ENCODE results near the gene FTSJ3. TPM values are rescaled to one million over a fixed set of nuclear protein-coding genes. Genes with fewer than 3 reads are reported as not detected.
"Not testable (repeated sequence)": the region's sequence is repeated elsewhere in the genome, so short reads cannot be mapped to it uniquely, and the experiment has no call there.

FTSJ3 gene
- total RNA-seq, 1 donor from 2014 or later, result 29.8 TPM

- ATAC-seq (ENCODE audit: poor library complexity), result no peak
- intact Hi-C loops (cut with DNase I), result no loop called here
- DNase-seq, result no peak
Measured at GRCh38 chr17:63816123-63816522, 11.3 kb downstream of the FTSJ3 start.

- ATAC-seq (ENCODE audit: poor library complexity) (no peak), DNase-seq (no peak)
- intact Hi-C loops (cut with DNase I), result no loop called here
Measured at GRCh38 chr17:63809970-63810369, 17.5 kb downstream of the FTSJ3 start.

GRCh38 chr17:63805591-63805990, 21.9 kb downstream of the FTSJ3 start:
- intact Hi-C loops (cut with DNase I), result no loop called here
- no peak for DNase-seq

GRCh38 chr17:63804328-63804727, 23.1 kb downstream of the FTSJ3 start:
- ATAC-seq (ENCODE audit: poor library complexity) (no peak), DNase-seq (no peak)
- intact Hi-C loops (cut with DNase I), result no loop called here

More at GRCh38 chr17:63805591-63805990, 21.9 kb downstream of the FTSJ3 start:
- ATAC-seq (ENCODE audit: poor library complexity), result no peak

GRCh38 chr17:63800783-63801182, 26.7 kb downstream of the FTSJ3 start:
- DNase-seq, result no peak
- intact Hi-C loops (cut with DNase I), result no loop called here
- no peak for ATAC-seq (ENCODE audit: poor library complexity)

- ATAC-seq (ENCODE audit: poor library complexity) (no peak), DNase-seq (no peak)
- intact Hi-C loops (cut with DNase I), result no loop called here
Measured at GRCh38 chr17:63798572-63799106, 28.8 kb downstream of the FTSJ3 start.

- ATAC-seq (ENCODE audit: poor library complexity); DNase-seq; intact Hi-C loops (cut with DNase I): not testable (repeated sequence)
Measured at GRCh38 chr17:63796375-63796774, 31.1 kb downstream of the FTSJ3 start.

- ATAC-seq (ENCODE audit: poor library complexity) (no peak), DNase-seq (no peak)
- intact Hi-C loops (cut with DNase I), result no loop called here
Measured at GRCh38 chr17:63792055-63792729, 35.3 kb downstream of the FTSJ3 start.

GRCh38 chr17:63790057-63790456, 37.4 kb downstream of the FTSJ3 start:
- DNase-seq (no peak), ATAC-seq (ENCODE audit: poor library complexity) (no peak)
- intact Hi-C loops (cut with DNase I), result no loop called here

- ATAC-seq (ENCODE audit: poor library complexity), result no peak
- DNase-seq, result no peak
- intact Hi-C loops (cut with DNase I), result no loop called here
Measured at GRCh38 chr17:63786971-63787711, 40.3 kb downstream of the FTSJ3 start.

- no peak for ATAC-seq (ENCODE audit: poor library complexity)
- DNase-seq, result no peak
- intact Hi-C loops (cut with DNase I), result no loop called here
Measured at GRCh38 chr17:63786117-63786516, 41.3 kb downstream of the FTSJ3 start.

GRCh38 chr17:63785556-63785955, 41.9 kb downstream of the FTSJ3 start:
- ATAC-seq (ENCODE audit: poor library complexity) (no peak), DNase-seq (no peak)
- intact Hi-C loops (cut with DNase I), result no loop called here

GRCh38 chr17:63783522-63783921, 43.9 kb downstream of the FTSJ3 start:
- ATAC-seq (ENCODE audit: poor library complexity), result no peak
- no peak for DNase-seq
- intact Hi-C loops (cut with DNase I), result no loop called here

GRCh38 chr17:63780928-63781327, 46.5 kb downstream of the FTSJ3 start:
- DNase-seq, result no peak
- intact Hi-C loops (cut with DNase I), result no loop called here
- no peak for ATAC-seq (ENCODE audit: poor library complexity)

GRCh38 chr17:63780507-63780906, 47.0 kb downstream of the FTSJ3 start:
- ATAC-seq (ENCODE audit: poor library complexity) (no peak), DNase-seq (no peak)
- intact Hi-C loops (cut with DNase I), result no loop called here

GRCh38 chr17:63775420-63775819, 52.0 kb downstream of the FTSJ3 start:
- intact Hi-C loops (cut with DNase I), result no loop called here

GRCh38 chr17:63774969-63775265, 52.5 kb downstream of the FTSJ3 start:
- ATAC-seq (ENCODE audit: poor library complexity) (no peak), DNase-seq (no peak)
- intact Hi-C loops (cut with DNase I), result no loop called here

More at GRCh38 chr17:63775420-63775819, 52.0 kb downstream of the FTSJ3 start:
- DNase-seq (no peak), ATAC-seq (ENCODE audit: poor library complexity) (no peak)

GRCh38 chr17:63774141-63774968, 53.1 kb downstream of the FTSJ3 start, which contains the start of gene DDX42:
DDX42 (plus strand) TSS chr17:63774170; CDS start chr17:63787050, 12,880 bp downstream.
- peak; percentile 14 for ATAC-seq (ENCODE audit: poor library complexity)
- intact Hi-C loops (cut with DNase I), result no loop called here
- DNase-seq, result peak; percentile 92

Data from Right ventricle myocardium superior (tissue), 1 donor.